PFSK-1 (cell line): ENCODE results near the gene ZNF326.

Source experiments
- FOXP2 ChIP-seq: optimal IDR thresholded peaks from 2 replicates; pipeline ENCODE3; 2011; ENCODE audit warnings: borderline replicate concordance, control low read depth, inconsistent platforms; ENCODE audit not compliant: insufficient read depth; ENCODE audit errors: extremely low read length, extremely low read depth
- POLR2AphosphoS5 ChIP-seq: IDR thresholded peaks from 2 replicates; pipeline ENCODE4 v1.6.1; 2012; ENCODE audit warnings: low read depth, mild to moderate bottlenecking, control low read depth, low read length, moderate library complexity
- SIN3A ChIP-seq: IDR thresholded peaks from 2 replicates; pipeline ENCODE4 v1.6.1; 2012; ENCODE audit warnings: mild to moderate bottlenecking, low read length, moderate library complexity, borderline replicate concordance; ENCODE audit not compliant: insufficient read depth
- TAF1 ChIP-seq: IDR thresholded peaks from 2 replicates; pipeline ENCODE4 v1.6.1; 2012; ENCODE audit warnings: low read length, control low read depth, borderline replicate concordance; ENCODE audit not compliant: insufficient read depth
- TF ChIP-seq, protein P1 (sequence below), 2 experiments: IDR thresholded peaks; 2 replicates each; pipeline versions ENCODE4 v1.6.1 to v1.8.0; 2011 to 2012; ENCODE audit warnings: low read depth in 2 of 2, low read length in 2 of 2, control low read depth in 1 of 2, inconsistent platforms in 1 of 2, mild to moderate bottlenecking in 1 of 2, moderate library complexity in 1 of 2; ENCODE audit not compliant: insufficient read depth in 1 of 2

The ZNF326 gene

DNA sequence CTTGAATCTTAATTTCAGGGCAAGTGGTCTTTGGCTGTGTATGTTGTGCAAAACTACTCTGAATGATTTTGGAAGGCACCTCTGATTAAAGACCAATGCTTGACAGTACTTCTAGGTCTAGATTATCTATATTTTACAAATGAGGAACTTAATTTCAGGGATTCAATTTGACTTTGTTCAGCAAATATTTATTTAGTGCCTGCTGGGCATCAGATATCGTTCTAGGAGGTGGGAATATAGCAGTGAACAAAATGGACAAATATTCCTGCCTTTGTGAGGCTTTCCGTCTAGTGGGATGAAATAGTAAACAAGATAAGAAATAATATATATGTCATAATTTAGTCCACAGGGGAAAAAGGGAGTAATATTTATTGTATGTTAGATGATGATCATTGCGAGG lies 4.7 kb downstream of the ZNF326 start:
- no peak for TF ChIP-seq SIN3A
- no peak for TF ChIP-seq TAF1
- TF ChIP-seq FOXP2: no peak
- TF ChIP-seq POLR2AphosphoS5: no peak
- TF ChIP-seq, protein P1, sequence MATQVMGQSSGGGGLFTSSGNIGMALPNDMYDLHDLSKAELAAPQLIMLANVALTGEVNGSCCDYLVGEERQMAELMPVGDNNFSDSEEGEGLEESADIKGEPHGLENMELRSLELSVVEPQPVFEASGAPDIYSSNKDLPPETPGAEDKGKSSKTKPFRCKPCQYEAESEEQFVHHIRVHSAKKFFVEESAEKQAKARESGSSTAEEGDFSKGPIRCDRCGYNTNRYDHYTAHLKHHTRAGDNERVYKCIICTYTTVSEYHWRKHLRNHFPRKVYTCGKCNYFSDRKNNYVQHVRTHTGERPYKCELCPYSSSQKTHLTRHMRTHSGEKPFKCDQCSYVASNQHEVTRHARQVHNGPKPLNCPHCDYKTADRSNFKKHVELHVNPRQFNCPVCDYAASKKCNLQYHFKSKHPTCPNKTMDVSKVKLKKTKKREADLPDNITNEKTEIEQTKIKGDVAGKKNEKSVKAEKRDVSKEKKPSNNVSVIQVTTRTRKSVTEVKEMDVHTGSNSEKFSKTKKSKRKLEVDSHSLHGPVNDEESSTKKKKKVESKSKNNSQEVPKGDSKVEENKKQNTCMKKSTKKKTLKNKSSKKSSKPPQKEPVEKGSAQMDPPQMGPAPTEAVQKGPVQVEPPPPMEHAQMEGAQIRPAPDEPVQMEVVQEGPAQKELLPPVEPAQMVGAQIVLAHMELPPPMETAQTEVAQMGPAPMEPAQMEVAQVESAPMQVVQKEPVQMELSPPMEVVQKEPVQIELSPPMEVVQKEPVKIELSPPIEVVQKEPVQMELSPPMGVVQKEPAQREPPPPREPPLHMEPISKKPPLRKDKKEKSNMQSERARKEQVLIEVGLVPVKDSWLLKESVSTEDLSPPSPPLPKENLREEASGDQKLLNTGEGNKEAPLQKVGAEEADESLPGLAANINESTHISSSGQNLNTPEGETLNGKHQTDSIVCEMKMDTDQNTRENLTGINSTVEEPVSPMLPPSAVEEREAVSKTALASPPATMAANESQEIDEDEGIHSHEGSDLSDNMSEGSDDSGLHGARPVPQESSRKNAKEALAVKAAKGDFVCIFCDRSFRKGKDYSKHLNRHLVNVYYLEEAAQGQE (IDR thresholded peaks at IDR 0.05; ENCODE audit: insufficient read depth in 1 of 2, low read depth in 2 of 2, low read length in 2 of 2): no peak

DNA sequence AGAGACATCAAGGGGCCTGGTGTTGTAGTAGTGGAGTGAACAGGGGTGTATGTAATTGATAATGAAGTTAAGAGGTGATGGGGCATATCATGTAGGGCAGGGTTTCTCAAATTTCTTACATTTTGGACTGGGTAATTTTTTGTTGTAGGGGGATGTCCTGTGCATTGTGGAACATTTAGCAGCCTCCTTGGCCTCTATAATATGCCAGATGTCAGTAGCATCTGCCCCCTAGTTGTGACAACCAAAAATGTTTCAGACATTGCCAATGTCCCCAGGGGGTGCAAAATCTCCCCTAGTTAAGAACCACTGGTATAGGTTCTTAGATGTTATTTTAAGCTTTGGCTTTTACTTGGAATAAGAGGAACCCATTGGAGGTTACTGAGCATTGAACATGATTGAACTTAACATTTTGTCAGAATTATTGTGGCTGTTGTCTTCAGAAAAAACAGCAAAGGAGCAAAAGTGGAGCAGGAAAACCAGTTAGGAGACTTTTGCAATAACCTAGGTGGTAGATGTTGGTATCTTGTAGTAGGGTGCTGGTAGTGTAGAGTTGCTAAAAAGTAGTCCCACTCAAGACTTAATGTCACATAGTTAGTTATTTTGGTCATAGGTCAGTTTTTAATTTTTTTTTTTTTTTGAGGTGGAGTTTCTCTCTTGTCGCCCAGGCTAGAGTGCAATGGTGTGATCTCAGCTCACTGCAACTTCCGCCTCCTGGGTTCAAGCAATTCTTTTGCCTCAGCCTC lies 6.2 kb downstream of the ZNF326 start:
- no peak for TF ChIP-seq POLR2AphosphoS5
- no peak for TF ChIP-seq SIN3A
- no peak for TF ChIP-seq FOXP2

DNA sequence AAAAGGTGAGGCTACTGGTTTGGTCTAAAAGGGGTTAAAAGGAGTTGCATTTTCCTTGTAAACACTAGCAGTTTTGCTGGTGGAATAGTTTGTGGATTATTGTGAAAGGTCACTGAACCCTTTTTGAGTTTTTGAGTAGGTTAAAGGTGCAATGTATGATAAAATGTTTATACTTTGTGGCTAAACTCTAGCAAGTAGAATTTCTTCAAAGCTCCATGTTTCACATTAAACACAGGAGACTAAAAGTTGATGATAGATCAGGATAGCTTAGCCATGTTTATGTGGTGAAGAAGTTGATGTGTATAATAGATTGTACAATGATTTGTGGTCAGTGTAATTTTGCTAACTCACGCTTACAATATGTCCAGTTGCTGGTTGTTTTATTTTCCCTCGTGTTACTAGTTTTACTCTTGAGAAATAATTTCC lies 13.1 kb downstream of the ZNF326 start:
- TF ChIP-seq TAF1 (no peak), FOXP2 (no peak), POLR2AphosphoS5 (no peak), SIN3A (no peak)
- TF ChIP-seq, protein P1 (IDR thresholded peaks at IDR 0.05; ENCODE audit: insufficient read depth in 1 of 2, low read depth in 2 of 2, low read length in 2 of 2): no peak

DNA sequence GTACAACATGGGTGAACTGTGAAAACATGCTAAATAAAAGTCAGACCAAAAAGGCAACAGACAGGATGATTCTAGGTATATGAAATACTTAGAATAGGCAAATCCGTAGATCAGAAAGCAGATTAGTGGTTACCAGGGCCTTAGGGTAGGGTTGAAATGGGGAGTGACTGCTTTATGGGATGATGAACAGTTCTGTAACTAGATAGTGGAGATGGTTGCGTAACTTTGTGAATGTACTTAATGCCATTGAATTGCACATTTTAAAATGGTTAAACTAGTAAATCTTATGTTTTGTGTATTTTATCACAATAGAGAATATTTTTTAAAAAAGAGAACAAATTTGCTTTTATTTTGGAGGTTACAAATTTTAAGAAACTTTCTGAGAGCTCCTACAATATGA lies 17.4 kb downstream of the ZNF326 start:
- TF ChIP-seq POLR2AphosphoS5 (no peak), SIN3A (no peak), FOXP2 (no peak), TAF1 (no peak)
- TF ChIP-seq, protein P1 (IDR thresholded peaks at IDR 0.05; ENCODE audit: insufficient read depth in 1 of 2, low read depth in 2 of 2, low read length in 2 of 2): no peak

DNA sequence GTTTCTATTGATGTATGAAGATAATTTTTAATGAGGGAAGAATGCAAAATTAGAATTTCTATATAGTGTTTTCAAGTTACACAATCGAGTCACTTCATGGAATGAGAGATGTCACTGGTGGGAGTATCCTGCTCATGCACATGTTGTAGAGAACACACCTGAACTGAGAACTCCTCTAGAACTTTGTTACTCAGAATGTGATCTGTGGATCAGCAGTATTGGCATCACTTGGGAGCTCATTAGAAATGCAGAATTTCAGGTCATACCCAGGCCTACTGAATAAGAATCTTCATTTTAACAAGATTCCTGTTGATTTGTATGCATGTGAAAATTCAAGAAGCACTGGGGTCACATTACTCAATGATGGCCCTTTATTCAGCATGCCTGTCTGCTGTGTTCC lies 28.8 kb downstream of the ZNF326 start:
- no peak for TF ChIP-seq FOXP2
- no peak for TF ChIP-seq TAF1
- no peak for TF ChIP-seq POLR2AphosphoS5

DNA sequence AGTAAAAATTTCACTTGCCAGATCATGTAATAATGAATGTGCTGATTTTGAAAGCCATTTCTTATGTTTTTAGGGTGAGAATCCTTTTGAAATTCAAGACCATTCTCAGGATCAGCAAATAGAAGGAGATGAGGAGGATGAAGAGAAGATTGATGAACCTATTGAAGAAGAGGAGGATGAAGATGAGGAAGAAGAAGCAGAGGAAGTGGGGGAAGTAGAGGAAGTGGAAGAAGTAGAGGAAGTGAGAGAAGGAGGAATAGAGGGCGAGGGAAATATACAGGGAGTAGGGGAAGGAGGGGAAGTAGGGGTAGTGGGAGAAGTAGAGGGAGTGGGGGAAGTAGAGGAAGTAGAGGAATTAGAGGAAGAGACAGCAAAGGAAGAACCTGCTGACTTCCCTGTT lies 32.4 kb downstream of the ZNF326 start:
- TF ChIP-seq, protein P1 (IDR thresholded peaks at IDR 0.05; ENCODE audit: insufficient read depth in 1 of 2, low read depth in 2 of 2, low read length in 2 of 2): no peak
- TF ChIP-seq FOXP2 (no peak), POLR2AphosphoS5 (no peak), SIN3A (no peak), TAF1 (no peak)
